GM12878 (cell line): Measurements from ENCODE around the gene MYOCD. TPM values are rescaled to one million over a fixed set of nuclear protein-coding genes. Genes with fewer than 3 reads are reported as not detected.

ENCODE experiments used
- ATAC-seq: fragments of 200-7000 bp; cut with Tn5 transposase; 3 replicates; pipeline ENCODE4 v1.9.1; 2020; ENCODE audit warnings: mild to moderate bottlenecking, moderate library complexity
- BruUV-seq: library from RNA; stranded (reverse); fragments of 400-500 nt; replicated peaks from 2 replicates; lab custom pipeline; 2021; lab: Mats Ljungman, UMichigan
- CTCF ChIA-PET: fragments of 300-600 bp; sonication (Branson Sonifier 250); formaldehyde crosslinking; extraction: SDS; loops from one replicate; lab custom pipeline; 2021; ENCODE audit warnings: inconsistent platforms; lab: Yijun Ruan, JAX
- POLR2A ChIA-PET: fragments of 350-600 bp; formaldehyde crosslinking; extraction: SDS; loops from one replicate; lab custom pipeline; 2021; ENCODE audit warnings: inconsistent platforms; lab: Charles Lee
- RAD21 ChIA-PET: fragments of 300-600 bp; sonication (Branson Sonifier 250); formaldehyde crosslinking; loops from one replicate; lab custom pipeline; 2023; ENCODE audit warnings: antibody characterized with exemption; ENCODE audit not compliant: unreplicated experiment; lab: Charles Lee
- SMC1A ChIA-PET: fragments of 300-600 bp; sonication (Branson Sonifier 250); formaldehyde crosslinking; loops from one replicate; lab custom pipeline; 2023; ENCODE audit not compliant: unreplicated experiment, uncharacterized antibody; lab: Charles Lee
- DNase-seq: peaks from one replicate; pipeline ENCODE4 v3.0.0-alpha.2; 2011; ENCODE audit warnings: low read depth, low spot score
- FAIRE-seq: peaks from 3 replicates; lab custom pipeline; 2011; peaks lifted over from hg19 to GRCh38; lab: Jason Lieb, UNC
- H2AFZ ChIP-seq: 2 replicates; pipeline ENCODE4 v1.6.0; 2011; ENCODE audit warnings: low read depth, low read length, control low read depth; ENCODE audit not compliant: control insufficient read depth
- H3K27ac ChIP-seq: 2 replicates; pipeline ENCODE4 v1.5.1; 2011; ENCODE audit warnings: control low read depth; ENCODE audit not compliant: control insufficient read depth, insufficient read depth
- H3K27me3 ChIP-seq, 2 experiments: replicated peaks in 1 of 2; 2 replicates each; pipeline versions ENCODE4 v1.6.0 to v1.6.1; 2011; ENCODE audit warnings: low read length in 1 of 2; ENCODE audit not compliant: control insufficient read depth in 2 of 2, insufficient read depth in 2 of 2
- H3K36me3 ChIP-seq, 2 experiments: 2 replicates each; pipeline ENCODE4 v1.5.1; 2011; ENCODE audit warnings: low read length in 1 of 2; ENCODE audit not compliant: control insufficient read depth in 2 of 2, insufficient read depth in 2 of 2
- H3K4me1 ChIP-seq: 2 replicates; pipeline ENCODE4 v1.6.1; 2011; ENCODE audit warnings: mild to moderate bottlenecking, low read length, moderate library complexity, mixed read lengths; ENCODE audit not compliant: control insufficient read depth, insufficient read depth
- H3K4me2 ChIP-seq: 2 replicates; pipeline ENCODE4 v1.6.0; 2011; ENCODE audit warnings: control low read depth; ENCODE audit not compliant: control insufficient read depth, insufficient read depth
- H3K4me3 ChIP-seq: fragments of 200-600 bp; sonication (generic); 2 replicates; pipeline ENCODE4 v1.5.1; 2016
- H3K79me2 ChIP-seq: 2 replicates; pipeline ENCODE4 v1.6.0; 2011; ENCODE audit warnings: low read length; ENCODE audit not compliant: control insufficient read depth, insufficient read depth
- H3K9ac ChIP-seq: 2 replicates; pipeline ENCODE4 v1.8.0; 2011; ENCODE audit warnings: low read length, control low read depth, mixed read lengths; ENCODE audit not compliant: control insufficient read depth, insufficient read depth
- H3K9me3 ChIP-seq: replicated peaks from 3 replicates; pipeline ENCODE4 v1.5.1; 2011; ENCODE audit warnings: mild to moderate bottlenecking, low read length; ENCODE audit not compliant: control insufficient read depth, insufficient read depth
- H4K20me1 ChIP-seq: 2 replicates; pipeline ENCODE4 v1.6.0; 2011; ENCODE audit not compliant: control insufficient read depth, insufficient read depth
- EGR1 ChIP-seq, 2 experiments: IDR thresholded peaks; 1 replicate in 1 of 2; 2 replicates in 1 of 2; pipeline ENCODE4 v1.6.1; 2011 to 2012; ENCODE audit warnings: low read depth in 2 of 2, low read length in 2 of 2, borderline replicate concordance in 1 of 2, mild to moderate bottlenecking in 1 of 2, moderate library complexity in 1 of 2
- GATAD2B ChIP-seq: fragments of 450-650 bp; conservative IDR thresholded peaks from 2 replicates; pipeline ENCODE4 v1.6.1; 2017; ENCODE audit warnings: low read depth, mild to moderate bottlenecking, moderate library complexity
- IRF5 ChIP-seq: fragments of 450-650 bp; IDR thresholded peaks from 2 replicates; pipeline ENCODE4 v1.6.1; 2017; ENCODE audit warnings: borderline replicate concordance
- NFIC ChIP-seq: IDR thresholded peaks from 2 replicates; pipeline ENCODE4 v1.6.1; 2012; ENCODE audit warnings: low read depth, mild to moderate bottlenecking, inconsistent platforms, low read length, moderate library complexity
- SKIL ChIP-seq: fragments of 450-650 bp; IDR thresholded peaks from 2 replicates; pipeline ENCODE4 v1.6.1; 2017; ENCODE audit warnings: mild to moderate bottlenecking, low read depth, inconsistent platforms; ENCODE audit not compliant: poor library complexity, severe bottlenecking
- TCF3 ChIP-seq: IDR thresholded peaks from 2 replicates; pipeline ENCODE4 v1.6.1; 2012; ENCODE audit warnings: low read depth, mild to moderate bottlenecking, low read length, borderline replicate concordance; ENCODE audit not compliant: insufficient read depth
- ZBED1 ChIP-seq: IDR thresholded peaks from 2 replicates; pipeline ENCODE4 v1.6.1; 2016; ENCODE audit warnings: borderline replicate concordance
- WGBS: methylation state at CpG from one replicate; pipeline ENCODE4 v1.1.6; 2016; ENCODE audit warnings: low lambda C conversion rate; ENCODE audit not compliant: insufficient replicate concordance, insufficient coverage; ENCODE audit errors: missing lambda C conversion rate; 5-methylcytosine and 5-hydroxymethylcytosine counted together
- in situ Hi-C: fragments of 300-500 bp; cut with MboI; formaldehyde crosslinking; loops from 9 replicates; pipeline ENCODE4 v1.14.3; 2018; ENCODE audit warnings: mixed read lengths
- intact Hi-C: fragments of 100-400 bp; cut with micrococcal nuclease; formaldehyde crosslinking; loops from one replicate; pipeline ENCODE4 v1.14.2; 2022; ENCODE audit not compliant: unreplicated experiment
- polyA plus RNA-seq, 11 experiments: library from polyadenylated mRNA; depleted of rRNA in 4 of 11; unstranded in 6 of 11; stranded (reverse) in 5 of 11; fragments of >200 nt; fragmentation: Nextera tagmentation in 4 of 11; fragmentation: Illumina TruSeq in 1 of 11; extraction: Ambion mirVana in 4 of 11; extraction: Trizol in 1 of 11; gene quantifications; 1 replicate in 1 of 11; 2 replicates in 10 of 11; pipeline versions ENCODE4 v1.2.1 to v1.2.3, GENCODE V29; 2011 to 2016; ENCODE audit warnings: inconsistent platforms in 2 of 11, missing spikeins in 2 of 11, low read depth in 1 of 11
- total RNA-seq, 4 experiments: library from RNA; depleted of rRNA in 3 of 4; stranded (reverse); fragments of >200 nt in 3 of 4; fragmentation: Illumina TruSeq in 1 of 4; extraction: Trizol in 1 of 4; gene quantifications; 2 replicates each; pipeline versions ENCODE4 v1.2.1 to v1.2.3, GENCODE V29; 2013 to 2021

Gene MYOCD
- total and polyA plus RNA-seq, 10 of the 15 experiments (the other 5 are each of a cell fraction or from before 2014, with no cell fraction given) = not detected

GRCh38 chr17:12655936-12656335, 9.8 kb upstream of the MYOCD start:
- in situ Hi-C loops = no loop called here

More at GRCh38 chr17:12655936-12656335, 9.8 kb upstream of the MYOCD start:
- TF ChIP-seq ZBED1 (no peak), GATAD2B (no peak), SKIL (no peak), NFIC (no peak), EGR1 (IDR thresholded peaks at IDR 0.05; ENCODE audit: borderline replicate concordance in 1 of 2, low read depth in 2 of 2, low read length in 2 of 2) (no peak), IRF5 (no peak), TCF3 (no peak)
- Histone ChIP-seq H3K79me2 (no peaks in the 10 kb centered on the region), H3K4me2 (no peak overlapping the region), H3K36me3 (no peaks in the 10 kb centered on the region), H3K4me1 (no peaks in the 10 kb centered on the region), H4K20me1 (no peaks in the 10 kb centered on the region), H3K4me3 (no peak overlapping the region), H3K27ac (no peak overlapping the region), H3K27me3 (no peaks in the 10 kb centered on the region), H3K9ac (no peak overlapping the region), H3K9me3 (no peaks in the 10 kb centered on the region), H2AFZ (no peak overlapping the region)
- no peak for DNase-seq
- SMC1A ChIA-PET = interaction anchor here (0.6 kb wide), 1 partner anchor 397 kb away, joined by 3 read pairs; no protein-coding TSS in a partner anchor
- no TSS peak for BruUV-seq
- RAD21 ChIA-PET = no interaction called here
- no peak for ATAC-seq
- POLR2A ChIA-PET = no interaction called here
- FAIRE-seq = no peak
- CTCF ChIA-PET = interaction anchor here (1.4 kb wide), 1 partner anchor 86 kb away, joined by 3 read pairs; no protein-coding TSS in a partner anchor
- intact Hi-C loops = no loop called here
- 73% methylated on average over 4 of the region's 4 CpGs for WGBS
